HUDEP-2 (cell line): ENCODE results near the gene PTPN21.
A peak's percentile ranks its signal among the peaks of the same experiment; 100 is the strongest.
"Not testable (repeated sequence)": the region's sequence is repeated elsewhere in the genome, so short reads cannot be mapped to it uniquely, and the experiment has no call there.

Experiments used
- DNase-seq, 76 experiments: peaks; one replicate each; lab custom pipeline; 2025; ENCODE audit not compliant: unreplicated experiment in 76 of 76; lab: John Stamatoyannopoulos, UW

Gene PTPN21

DNA sequence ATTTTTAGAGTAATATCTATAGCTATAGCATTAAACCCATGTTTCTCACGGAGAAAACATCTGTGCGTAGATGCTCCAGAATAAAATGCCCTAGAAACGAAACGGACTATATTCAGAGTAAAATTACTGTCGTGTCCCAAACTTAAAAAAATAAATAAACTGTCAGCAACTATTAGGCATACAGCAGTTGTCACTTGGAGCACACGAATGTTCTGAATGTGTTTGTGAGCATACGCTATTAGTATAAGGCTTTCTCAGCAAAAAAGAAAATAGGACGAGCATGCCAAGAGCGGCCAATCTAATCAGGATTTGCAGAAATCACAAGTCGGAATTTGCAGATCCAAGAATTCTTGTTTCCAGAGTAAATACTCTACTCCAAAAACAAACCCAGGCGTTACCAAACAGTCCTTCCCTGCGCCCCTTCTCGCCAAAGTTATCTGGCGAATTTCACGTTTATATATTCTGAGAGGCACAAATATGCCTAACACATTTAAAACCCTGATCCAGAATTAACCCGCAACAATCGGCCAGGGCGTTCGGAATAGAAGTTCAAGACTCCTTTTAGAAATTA lies 836 bp downstream of the PTPN21 start:
- no peak for DNase-seq

DNA sequence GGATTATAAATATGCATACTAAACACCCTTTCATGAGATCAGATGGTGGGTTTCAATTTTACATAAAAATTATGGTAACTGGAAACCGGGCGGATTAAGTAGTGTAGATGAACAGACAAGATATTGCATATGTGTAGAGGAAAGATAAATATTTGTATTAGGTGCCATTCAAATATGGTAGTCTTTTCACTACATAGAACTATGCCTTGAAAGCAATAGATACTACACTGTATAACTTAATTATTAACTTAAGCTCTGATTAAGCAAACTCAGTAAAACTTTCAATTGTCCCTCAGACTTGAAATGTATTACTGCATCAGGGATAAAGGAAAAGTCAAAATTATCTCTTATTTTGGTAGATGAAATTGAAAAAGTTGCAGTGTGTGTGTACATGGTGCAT lies 1.9 kb downstream of the PTPN21 start:
- no peak for DNase-seq

DNA sequence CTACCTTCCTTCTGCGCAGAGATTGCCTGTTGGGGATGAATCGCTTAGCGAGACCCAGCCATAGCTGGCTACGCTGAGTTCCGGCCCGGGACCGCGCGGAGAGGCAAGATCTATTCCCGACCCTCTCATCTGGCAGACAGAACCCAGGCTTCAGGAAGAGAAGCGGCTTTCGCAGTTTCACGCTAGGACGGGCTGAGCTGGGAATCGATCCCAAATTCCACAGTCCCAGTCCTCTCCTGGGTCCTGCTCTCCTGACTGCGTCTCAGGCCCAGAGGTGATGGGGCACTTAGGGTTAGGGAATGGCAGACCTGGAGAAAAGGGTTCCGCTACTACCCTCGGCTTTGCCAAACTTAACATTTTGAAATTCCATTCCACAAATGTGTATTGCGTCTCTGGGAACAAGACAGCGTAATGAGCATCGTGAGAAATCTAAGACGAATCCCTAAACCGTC lies 2.8 kb downstream of the PTPN21 start:
- no peak for DNase-seq

DNA sequence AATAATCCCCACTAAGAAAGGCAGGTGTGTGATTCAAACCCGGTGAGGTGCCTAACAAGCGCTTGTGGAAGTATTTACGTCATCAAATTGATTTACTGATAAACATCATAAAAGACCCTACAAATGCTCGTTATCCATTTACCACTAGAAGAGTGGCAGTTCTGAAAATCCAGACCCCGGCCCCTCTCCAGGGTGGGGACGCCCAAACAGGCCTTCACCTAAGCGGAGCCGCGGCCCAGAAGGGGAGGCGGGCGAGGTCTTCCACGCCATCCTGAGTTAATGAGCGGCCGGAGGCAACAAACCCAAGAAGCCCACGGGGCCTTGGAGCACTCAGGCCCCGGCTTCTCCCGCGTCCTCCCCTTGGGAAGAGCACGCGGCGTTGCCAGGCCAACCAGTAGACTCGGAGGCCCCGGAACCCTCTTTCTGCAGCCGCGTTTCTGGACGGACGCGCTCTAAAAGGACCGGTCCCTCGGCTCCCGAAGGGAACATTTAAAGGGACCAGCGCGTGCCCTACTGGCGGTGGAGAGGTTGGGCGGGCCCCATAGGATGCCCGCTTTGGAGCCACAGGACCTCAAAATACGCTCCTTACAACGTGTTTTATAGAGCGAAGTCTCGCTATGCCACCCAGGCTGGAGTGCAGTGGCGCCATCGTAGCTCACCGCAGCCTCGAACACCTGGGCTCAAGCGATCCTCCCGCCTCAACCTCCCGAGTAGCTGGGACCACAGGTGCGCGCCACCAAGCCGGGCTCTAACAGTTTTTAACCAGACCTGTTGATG lies 3.5 kb downstream of the PTPN21 start:
- DNase-seq = peak in 48 of 76 experiments; percentile 3 to 68 (median 34)

DNA sequence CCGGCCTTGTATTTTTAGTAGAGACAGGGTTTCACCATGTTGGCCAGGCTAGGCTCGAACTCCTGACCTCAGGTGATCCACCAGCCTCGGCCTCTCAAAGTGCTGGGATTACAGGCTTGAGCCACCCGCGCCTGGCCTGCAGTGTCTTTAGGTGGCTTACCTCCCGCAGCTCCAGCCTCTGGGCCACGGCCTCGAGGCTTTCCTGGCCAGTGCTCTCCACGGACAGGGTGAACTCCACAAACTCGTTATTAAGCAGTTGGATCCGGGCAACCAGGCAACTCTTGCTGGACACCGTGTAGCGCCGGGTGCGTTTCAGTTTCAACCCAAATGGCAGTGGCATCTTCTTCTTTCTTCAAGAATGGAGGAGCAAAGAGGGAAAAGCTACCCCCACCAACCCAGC lies 4.7 kb downstream of the PTPN21 start:
- no peak for DNase-seq

DNA sequence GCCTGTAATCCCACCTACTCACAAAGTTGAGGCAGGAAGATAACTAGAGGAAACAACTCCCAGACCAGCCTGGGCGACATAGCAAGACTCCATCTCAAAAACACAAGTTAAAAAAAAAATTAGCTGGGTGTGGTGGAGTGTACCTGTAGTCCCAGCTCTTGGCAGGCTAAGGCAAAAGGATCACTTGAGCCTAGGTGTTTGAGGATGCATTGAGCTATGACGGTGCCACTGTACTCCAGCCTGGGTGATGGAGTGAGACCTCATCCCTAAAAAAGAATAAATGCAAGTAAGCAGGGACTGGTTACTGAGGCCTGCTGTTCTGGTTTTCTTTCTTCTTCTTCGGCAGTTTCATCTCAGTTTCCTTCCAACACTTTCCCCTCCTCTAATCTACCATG lies 7.4 kb downstream of the PTPN21 start:
- DNase-seq = no peak

DNA sequence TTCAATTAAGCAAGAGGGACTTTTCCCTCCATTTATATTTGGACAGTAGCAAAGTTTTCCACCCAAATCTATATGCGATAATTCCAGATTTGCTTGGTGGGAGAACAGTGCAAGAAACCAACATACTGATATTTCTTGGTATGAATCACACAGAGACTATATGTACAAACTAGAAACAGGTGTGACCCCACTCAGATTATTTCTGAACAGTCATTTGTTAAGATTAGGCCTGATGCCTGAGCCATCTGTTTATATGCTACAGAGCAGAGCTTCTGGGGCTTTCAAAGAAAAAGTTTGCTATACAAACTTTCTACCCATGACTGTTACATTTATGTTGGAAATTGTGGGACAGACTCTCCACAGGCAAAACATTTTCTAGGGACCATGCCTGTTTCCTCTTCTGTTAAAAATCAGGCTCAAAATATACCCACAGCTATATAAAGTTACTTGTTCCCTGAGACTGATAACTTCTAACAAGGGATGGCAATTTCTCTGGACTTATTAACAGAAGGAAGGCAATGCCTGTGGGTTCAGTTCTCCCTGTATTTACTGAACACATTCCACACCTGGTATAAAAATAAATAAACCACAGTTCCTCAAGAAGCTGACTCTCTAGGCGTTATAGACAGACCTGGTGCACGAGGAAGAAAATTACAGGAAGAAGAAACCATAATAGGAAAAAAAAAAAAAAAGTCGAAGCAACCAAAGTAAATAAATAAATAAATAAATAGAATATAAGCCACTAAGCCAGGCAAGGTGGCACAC lies 8.0 kb downstream of the PTPN21 start:
- no peak for DNase-seq

DNA sequence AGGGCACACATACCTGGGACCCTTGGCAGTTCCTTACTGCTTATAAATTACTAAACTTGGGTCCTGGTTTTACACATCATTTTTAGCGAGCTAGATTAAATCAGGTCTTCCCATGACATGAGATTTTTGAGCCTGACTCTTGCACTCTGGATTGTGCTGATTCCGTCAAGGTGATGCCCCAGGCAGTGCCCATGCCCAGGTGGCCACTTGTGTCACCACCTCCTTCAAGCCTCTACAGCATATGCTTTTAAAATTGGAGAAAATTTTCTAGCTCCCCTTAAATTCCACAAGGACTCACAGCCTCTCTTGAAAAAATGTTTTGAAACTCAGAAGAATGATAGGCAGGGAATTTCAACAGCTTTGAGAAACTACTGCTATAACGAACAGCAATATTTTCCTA lies 9.6 kb downstream of the PTPN21 start:
- no peak for DNase-seq

DNA sequence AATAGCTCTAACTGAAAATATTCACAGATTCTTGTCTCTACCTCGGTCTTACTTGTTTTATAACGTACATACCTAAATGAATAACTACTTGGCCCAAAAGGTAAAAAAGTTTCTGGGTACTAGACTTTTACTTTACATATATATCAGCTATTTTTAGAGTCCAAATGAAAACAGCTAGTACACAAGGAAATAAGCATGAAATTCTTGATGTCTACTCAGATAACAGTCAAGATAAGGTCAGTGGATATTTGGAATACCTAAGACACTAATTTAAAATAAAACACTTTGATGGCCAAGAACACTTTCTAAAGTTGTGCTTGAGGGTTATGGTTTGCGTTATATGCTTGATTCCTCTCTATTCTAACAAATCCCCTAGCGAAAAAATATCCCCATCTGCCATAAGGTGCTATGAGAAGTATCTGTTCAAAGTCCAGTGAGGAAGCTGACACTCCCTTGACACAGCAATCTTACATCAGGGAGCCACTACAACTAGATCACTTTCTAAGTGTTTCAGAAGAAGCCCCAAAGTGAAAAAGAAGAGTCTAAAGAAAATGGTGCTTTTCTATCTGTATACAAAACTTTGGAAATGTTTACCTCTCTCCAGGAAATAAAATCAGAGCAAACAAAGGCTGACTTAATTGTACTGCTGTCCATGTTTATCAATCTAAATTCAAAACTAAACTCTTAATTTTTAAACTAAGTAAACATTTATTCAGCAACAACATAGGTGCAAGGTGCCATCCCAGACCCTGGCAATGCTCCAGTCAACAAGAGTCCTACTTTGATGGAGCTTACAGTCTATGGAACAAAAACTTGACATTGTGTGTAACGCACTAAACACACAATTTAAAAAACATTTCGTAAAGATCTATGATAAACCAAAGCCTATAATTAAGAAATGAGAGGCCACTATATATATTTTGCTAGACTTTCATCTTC lies 11.7 kb downstream of the PTPN21 start:
- DNase-seq = no peak

DNA sequence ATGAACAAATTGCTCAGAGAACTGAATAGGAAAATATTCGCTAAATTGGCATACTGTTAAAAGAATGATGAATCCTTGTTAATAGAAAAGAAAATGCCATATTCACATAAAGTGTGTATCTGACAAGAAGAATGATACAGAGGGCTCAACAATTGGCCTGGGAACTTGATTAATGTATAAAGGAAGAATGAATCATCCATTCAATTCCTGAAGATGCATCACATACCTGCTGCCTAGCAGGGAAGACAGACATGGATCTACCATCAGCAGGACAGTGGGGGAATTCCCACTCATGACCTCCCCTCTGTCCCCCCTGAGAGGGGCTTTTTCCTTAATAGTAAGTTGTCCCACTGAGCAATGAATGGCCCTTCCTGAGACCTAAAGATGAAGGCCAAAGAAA lies 13.5 kb downstream of the PTPN21 start:
- DNase-seq = no peak

DNA sequence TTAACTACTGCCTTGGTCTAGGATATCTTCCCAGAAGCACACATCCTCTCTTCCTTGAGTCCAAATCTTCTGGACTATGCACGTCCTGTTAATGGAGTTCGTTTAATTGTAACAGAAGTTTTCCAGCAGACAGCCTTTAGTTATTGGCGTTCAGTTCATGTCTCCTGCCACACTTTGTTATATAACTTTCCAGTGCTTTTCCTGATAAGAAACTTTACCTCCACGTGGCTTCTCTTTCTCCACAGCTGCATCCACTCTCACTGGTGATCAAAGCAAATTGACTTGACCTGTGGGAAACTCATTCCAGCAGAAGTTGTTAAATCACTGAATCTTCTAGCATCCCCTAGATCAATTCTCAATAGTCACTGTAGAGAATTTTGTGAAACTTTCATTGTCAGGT lies 19.0 kb downstream of the PTPN21 start:
- DNase-seq = no peak

DNA sequence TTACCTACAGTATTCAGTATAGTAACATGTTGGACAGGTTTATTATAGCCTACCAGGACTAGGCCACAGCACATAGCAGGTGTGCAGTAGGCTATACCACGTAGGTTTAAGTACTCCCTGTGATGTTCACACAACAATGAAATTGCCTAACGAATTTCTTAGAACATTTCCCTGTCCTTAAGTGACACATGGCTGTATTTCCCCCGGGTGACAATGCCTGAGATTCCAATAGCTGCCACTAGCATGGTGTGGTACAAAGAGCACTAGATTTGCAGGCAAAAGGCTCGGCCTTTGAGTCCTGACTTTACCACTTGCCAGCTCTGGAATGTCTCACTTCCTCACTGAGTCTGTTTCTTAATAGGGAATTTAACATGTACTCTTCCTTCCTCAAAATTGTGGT lies 19.7 kb downstream of the PTPN21 start:
- DNase-seq = no peak

DNA sequence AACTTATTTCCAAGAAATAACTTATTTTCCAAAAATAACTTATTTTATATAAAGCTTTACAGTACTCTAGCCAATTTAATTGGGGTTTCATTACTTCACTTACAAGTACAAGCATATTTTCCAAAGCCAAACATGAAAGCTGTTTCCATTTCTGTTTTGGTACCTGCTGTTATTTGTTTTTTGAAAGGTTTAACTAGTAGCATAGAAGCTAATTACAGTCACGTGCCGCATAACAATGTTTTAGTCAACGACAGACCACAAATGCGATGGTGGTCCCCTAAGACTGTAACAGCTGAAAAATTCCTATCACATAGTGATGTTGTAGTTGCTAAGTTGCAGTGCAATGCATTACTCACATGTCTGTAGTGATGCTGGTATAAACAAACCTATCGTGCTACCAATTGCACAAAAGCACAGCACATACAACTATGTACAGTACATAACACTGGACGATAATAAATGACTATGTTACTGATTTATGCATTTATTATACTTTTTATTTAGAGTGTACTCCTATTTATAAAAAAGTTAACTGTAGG lies 21.7 kb downstream of the PTPN21 start:
- no peak for DNase-seq

DNA sequence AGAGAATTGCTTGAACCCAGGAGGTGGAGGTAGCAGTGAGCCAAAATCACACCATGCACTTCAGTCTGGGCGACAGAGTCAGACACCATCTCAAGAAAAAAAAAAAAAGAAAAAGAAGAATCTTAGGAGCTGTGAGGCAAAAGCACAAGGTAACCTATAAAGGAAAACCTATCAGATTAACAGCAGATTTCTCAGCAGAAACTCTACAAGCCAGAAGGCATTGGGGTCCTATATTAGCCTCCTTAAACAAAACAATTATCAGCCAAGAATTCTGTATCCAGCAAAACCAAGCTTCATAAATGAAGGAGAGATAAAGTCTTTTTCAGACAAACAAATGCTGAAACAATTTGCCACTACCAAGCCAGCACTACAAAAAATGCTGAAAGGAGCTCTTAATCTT lies 24.9 kb downstream of the PTPN21 start:
- not testable (repeated sequence) for DNase-seq

DNA sequence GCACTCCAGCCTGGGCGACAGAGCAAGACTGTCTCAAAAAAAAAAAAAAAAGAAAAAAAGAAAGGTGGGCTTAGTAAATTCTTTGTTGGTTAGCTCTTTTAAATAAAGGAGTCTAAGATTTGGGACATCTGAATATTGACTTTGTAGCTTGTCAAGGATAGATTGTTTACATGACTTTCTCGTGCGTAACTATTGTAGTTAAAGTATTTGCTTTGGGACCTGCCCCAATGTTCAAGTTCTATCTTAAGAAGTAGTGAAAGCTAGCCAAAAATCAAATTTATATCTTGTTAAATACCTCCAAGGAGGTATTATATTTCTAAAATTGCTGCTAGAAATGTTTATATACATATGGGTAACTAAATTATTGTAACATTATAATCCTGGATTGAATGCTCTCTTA lies 32.4 kb downstream of the PTPN21 start:
- DNase-seq = no peak

DNA sequence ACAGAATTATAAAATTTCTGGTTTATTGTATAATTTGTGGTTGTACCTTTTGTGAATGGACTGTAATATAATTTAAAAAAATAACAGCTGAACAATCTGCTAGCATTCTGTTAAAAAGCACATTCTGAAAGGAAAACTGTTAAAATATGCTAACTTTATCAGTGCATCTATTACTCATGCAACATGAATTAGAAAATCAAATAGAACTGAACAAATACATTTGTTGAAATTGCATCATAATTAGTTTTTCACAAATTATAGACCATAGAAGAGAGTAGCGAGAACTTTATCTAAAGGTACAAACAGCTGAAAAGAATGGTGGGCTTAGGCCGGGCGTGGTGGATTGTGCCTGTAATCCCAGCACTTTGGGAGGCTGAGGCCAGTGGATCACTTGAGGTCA lies 33.0 kb downstream of the PTPN21 start:
- no peak for DNase-seq

DNA sequence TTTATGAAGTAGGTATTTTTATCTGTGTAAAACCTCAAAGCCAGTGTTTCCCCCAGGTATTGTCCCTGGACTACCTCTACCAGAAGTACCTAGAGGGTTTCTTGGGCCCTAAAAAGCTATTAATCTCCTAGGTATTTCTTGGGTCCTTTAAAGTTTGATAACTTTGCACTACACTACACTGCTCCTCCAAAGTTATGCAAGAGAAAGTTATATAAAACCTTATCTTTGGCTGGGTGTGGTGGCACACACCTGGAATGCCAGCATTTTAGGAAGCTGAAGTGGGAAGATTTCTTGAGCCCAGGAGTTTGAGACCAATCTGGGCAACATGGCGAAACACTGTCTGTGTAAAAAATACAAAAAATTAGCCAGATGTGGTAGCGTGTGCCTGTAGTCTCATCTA lies 34.9 kb downstream of the PTPN21 start:
- DNase-seq = no peak

DNA sequence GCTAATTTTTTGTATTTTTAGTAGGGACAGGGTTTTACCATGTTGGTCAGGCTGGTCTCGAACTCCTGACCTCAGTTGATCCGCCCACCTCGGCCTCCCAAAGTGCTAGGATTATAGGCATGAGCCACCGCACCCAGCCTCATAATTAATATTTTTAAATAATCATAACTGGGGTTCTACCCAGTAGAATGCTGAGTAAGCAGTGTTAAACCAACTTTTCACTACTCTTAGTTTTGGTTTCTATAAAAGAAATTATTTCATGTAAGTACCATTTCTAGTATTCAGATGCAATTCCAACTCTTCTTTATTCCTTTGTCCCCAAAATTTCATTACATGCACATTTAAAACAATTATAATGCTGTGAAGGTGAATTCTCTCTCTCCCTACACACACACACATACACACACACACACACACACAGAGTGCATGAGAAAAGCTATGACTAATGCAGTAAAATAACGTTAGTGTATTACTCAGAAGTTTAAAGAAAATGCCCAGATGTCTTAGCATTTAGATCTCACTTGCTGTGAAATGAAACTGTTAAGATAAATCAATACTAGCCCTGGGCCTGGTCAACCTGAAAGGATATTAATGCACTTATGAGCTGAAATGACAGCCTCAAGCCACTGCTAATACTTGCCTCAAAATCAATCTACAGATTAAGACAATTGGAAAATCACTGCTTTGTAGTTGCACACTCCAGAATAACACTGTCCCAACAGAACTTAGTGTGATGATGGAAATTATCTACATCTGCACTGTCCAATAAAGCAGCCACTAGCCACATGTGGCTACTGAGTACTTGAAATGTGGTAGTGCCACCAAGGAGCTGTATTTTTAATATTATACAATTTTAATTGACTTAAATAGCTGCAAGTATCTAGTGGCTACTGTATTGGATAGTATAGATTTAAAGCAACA lies 36.0 kb downstream of the PTPN21 start:
- no peak for DNase-seq

DNA sequence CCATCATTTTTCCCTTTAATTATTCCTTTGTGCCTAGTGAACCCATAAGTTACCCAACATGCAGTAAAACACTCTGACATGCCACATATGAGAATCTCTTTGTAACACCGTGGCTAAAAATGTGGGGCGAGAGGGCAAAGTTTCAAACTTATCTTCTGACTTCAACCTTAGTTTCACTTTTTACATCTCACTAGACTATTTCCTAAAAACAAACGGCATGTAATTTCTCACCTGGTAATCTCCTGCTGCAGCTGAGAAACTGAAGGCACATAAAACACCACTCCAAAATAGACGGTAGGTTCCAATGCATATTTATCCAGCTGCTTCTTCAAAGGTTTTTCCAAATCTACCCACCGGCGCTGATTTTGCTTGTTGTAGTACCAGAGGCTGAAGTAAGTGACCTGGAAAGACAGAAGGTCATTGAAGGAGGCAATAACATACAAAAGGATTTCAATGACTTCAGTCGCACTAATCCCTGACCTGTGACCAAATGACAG lies 37.9 kb downstream of the PTPN21 start:
- no peak for DNase-seq
